ENCODE results near the gene NTN1.

Gene NTN1

DNA sequence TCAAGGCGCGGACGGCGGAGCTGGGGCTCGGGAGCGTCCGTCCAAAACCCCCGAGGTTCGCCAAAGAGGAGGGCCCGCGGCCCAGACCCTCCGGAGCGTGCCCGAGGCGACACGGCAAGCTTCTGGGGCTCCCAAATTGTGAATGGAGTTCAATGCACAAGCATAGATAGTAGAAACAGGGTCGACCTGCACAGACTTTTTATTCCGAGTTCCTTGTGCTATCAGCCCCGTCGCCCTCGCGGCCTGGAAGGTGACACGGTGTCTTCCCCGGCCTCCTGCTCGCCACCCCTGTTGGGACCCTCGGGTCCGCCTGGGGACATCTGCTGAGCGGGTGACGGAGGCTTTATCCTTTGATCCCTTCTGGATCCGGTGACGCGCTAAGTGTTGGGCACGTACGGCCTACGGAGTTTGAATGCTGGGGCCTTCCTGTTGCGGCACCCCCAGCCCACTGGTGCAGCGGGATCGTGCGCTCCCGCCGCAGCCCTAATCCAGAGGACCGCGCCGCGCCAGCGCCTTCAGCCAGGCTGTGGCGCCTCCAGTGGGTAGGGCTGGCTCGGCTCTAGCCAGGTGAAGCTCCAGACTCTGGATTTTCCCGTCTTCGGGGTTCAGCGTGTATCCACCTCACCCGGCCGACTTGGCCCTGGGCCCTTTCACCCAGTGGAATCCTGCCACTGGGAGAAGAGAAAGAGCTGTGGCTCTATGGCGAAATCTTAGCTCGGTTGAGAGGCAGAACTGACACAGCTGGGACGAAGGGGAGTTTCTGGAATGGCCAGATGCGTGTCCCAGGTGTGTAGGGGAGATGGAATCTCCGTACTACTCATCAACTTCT is 17.0 kb upstream of the NTN1 start:
- peaks cover 16% of the 10 kb centered on the region for H3K4me1 ChIP-seq (ENCODE audit: control insufficient read depth, low read length)
- H3K4me2 ChIP-seq (ENCODE audit: low read length), result no peak overlapping the region
- H3K4me3 ChIP-seq (ENCODE audit: low read length), result no peak overlapping the region
- H3K9me3 ChIP-seq (ENCODE audit: control insufficient read depth, insufficient read depth, low read length), result no peaks in the 10 kb centered on the region
- H3K27ac ChIP-seq (ENCODE audit: low read depth, low read length), result no peak overlapping the region
- no peaks in the 10 kb centered on the region for H3K36me3 ChIP-seq (ENCODE audit: control insufficient read depth, low read length)
- peaks cover 3% of the 10 kb centered on the region; the same call in 1 of the 2 replicates for H3F3A ChIP-seq (ENCODE audit: control insufficient read depth, insufficient read depth)
- no peaks in the 10 kb centered on the region for H3K9me2 ChIP-seq (replicated peaks; ENCODE audit: control insufficient read depth, low read length)
- H3K27me3 ChIP-seq (ENCODE audit: control insufficient read depth, low read length), result peaks cover 43% of the 10 kb centered on the region
- TF ChIP-seq EZH2phosphoT487 (IDR thresholded peaks at IDR 0.05; ENCODE audit: borderline replicate concordance, low read length), result no peak
- TF ChIP-seq, protein P1, sequence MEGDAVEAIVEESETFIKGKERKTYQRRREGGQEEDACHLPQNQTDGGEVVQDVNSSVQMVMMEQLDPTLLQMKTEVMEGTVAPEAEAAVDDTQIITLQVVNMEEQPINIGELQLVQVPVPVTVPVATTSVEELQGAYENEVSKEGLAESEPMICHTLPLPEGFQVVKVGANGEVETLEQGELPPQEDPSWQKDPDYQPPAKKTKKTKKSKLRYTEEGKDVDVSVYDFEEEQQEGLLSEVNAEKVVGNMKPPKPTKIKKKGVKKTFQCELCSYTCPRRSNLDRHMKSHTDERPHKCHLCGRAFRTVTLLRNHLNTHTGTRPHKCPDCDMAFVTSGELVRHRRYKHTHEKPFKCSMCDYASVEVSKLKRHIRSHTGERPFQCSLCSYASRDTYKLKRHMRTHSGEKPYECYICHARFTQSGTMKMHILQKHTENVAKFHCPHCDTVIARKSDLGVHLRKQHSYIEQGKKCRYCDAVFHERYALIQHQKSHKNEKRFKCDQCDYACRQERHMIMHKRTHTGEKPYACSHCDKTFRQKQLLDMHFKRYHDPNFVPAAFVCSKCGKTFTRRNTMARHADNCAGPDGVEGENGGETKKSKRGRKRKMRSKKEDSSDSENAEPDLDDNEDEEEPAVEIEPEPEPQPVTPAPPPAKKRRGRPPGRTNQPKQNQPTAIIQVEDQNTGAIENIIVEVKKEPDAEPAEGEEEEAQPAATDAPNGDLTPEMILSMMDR (IDR thresholded peaks at IDR 0.05; ENCODE audit: low read depth, low read length, poor library complexity, severe bottlenecking), result no peak
- H3K79me2 ChIP-seq (ENCODE audit: control insufficient read depth, low read length), result no peaks in the 10 kb centered on the region
- no peaks in the 10 kb centered on the region; the same call in 1 of the 2 replicates for H4K20me1 ChIP-seq (ENCODE audit: control insufficient read depth, insufficient read depth, low read depth, low read length)

DNA sequence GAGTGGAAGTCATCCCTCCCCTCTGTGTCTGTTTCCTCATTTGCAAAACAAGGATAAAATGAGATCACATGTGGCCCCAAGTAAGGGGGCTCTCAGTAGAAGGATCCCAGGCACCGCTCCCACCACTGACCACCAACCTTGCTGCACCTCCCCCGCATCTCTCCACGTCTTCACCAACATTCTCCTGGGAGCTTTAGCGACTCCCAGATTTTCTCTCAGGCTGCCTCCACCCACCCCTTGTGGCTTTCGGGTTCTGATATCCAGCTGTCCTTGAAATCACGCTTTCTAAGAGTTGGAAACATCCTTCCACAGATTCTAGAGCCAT is 16.4 kb upstream of the NTN1 start:
- Histone ChIP-seq H3K36me3 (ENCODE audit: control insufficient read depth, low read length) (no peaks in the 10 kb centered on the region), H3K4me1 (ENCODE audit: control insufficient read depth, low read length) (peaks cover 16% of the 10 kb centered on the region), H3K4me3 (ENCODE audit: low read length) (no peak overlapping the region), H3K79me2 (ENCODE audit: control insufficient read depth, low read length) (no peaks in the 10 kb centered on the region), H3K4me2 (ENCODE audit: low read length) (no peak overlapping the region), H3K9me2 (replicated peaks; ENCODE audit: control insufficient read depth, low read length) (no peaks in the 10 kb centered on the region), H3K9me3 (ENCODE audit: control insufficient read depth, insufficient read depth, low read length) (no peaks in the 10 kb centered on the region), H3F3A (ENCODE audit: control insufficient read depth, insufficient read depth) (peaks cover 3% of the 10 kb centered on the region; the same call in 1 of the 2 replicates), H4K20me1 (ENCODE audit: control insufficient read depth, insufficient read depth, low read depth, low read length) (no peaks in the 10 kb centered on the region; the same call in 1 of the 2 replicates), H3K27ac (ENCODE audit: low read depth, low read length) (no peak overlapping the region), H3K27me3 (ENCODE audit: control insufficient read depth, low read length) (peaks cover 42% of the 10 kb centered on the region)
- no peak for TF ChIP-seq EZH2phosphoT487 (IDR thresholded peaks at IDR 0.05; ENCODE audit: borderline replicate concordance, low read length)
- TF ChIP-seq, protein P1 (IDR thresholded peaks at IDR 0.05; ENCODE audit: low read depth, low read length, poor library complexity, severe bottlenecking), result no peak

DNA sequence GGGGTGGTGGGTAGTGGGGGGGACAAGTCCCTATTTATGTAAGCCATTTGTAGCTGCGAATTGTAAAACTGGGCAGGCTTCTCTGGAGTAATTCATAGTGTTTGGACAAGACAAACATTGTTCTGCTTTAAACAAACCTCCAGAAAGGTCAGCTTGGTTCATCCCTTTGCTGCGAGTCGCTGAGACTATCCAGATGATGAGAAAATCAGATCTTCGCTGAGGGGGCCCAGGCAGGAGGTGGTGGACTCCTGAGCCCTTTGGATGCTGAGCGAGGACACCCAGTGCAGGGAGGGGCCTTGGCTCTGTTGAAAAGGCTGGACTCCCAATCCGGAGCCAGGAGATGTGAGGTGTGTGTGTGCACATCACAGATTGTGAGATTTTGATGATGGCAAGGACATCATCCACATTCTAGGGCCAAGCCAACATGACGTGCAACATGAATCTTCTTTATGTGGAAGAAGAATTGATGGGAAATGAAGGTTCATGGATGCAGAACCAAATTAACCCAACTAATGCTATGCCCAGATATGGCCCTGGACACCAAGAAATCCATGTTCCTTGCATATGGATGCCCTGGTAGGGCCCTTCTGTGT is 15.0 kb upstream of the NTN1 start:
- no peak overlapping the region for H3K27ac ChIP-seq (ENCODE audit: low read depth, low read length)
- no peaks in the 10 kb centered on the region; the same call in 1 of the 2 replicates for H4K20me1 ChIP-seq (ENCODE audit: control insufficient read depth, insufficient read depth, low read depth, low read length)
- TF ChIP-seq, protein P1 (IDR thresholded peaks at IDR 0.05; ENCODE audit: low read depth, low read length, poor library complexity, severe bottlenecking), result no peak
- no peak for TF ChIP-seq EZH2phosphoT487 (IDR thresholded peaks at IDR 0.05; ENCODE audit: borderline replicate concordance, low read length)
- no peak overlapping the region for H3K4me3 ChIP-seq (ENCODE audit: low read length)
- no peaks in the 10 kb centered on the region for H3K9me2 ChIP-seq (replicated peaks; ENCODE audit: control insufficient read depth, low read length)
- H3K4me2 ChIP-seq (ENCODE audit: low read length), result no peak overlapping the region
- peaks cover 36% of the 10 kb centered on the region for H3K27me3 ChIP-seq (ENCODE audit: control insufficient read depth, low read length)
- H3K9me3 ChIP-seq (ENCODE audit: control insufficient read depth, insufficient read depth, low read length), result no peaks in the 10 kb centered on the region
- peaks cover 14% of the 10 kb centered on the region for H3K4me1 ChIP-seq (ENCODE audit: control insufficient read depth, low read length)
- no peaks in the 10 kb centered on the region for H3K36me3 ChIP-seq (ENCODE audit: control insufficient read depth, low read length)
- H3F3A ChIP-seq (ENCODE audit: control insufficient read depth, insufficient read depth), result peaks cover 3% of the 10 kb centered on the region; the same call in 1 of the 2 replicates
- H3K79me2 ChIP-seq (ENCODE audit: control insufficient read depth, low read length), result no peaks in the 10 kb centered on the region

All from DOHH2 (cell line).